Thoracic aorta (tissue), 2 donors: ENCODE measurements around the gene PSTPIP1. TPM values are rescaled to one million over a fixed set of nuclear protein-coding genes. Genes with fewer than 3 reads are reported as not detected.

Source experiments
- ATAC-seq: fragments of 150-250 bp; one replicate; pipeline ENCODE4 v1.8.0; 2017; ENCODE audit warnings: low read depth; ENCODE audit not compliant: insufficient number of reproducible peaks, low FRiP score
- DNase-seq: peaks from one replicate; pipeline ENCODE4 v3.0.0-alpha.2; 2020; ENCODE audit warnings: low spot score
- H3K27ac ChIP-seq, 2 donors: fragments of 200-600 bp; sonication (generic); 1 replicate in 1 of 2; 2 replicates in 1 of 2; pipeline ENCODE4 v1.5.1; 2016; ENCODE audit warnings: mild to moderate bottlenecking in 2 of 2, moderate library complexity in 2 of 2
- H3K27me3 ChIP-seq: fragments of 200-600 bp; sonication (generic); replicated peaks from 2 replicates; pipeline ENCODE4 v1.6.0; 2016; ENCODE audit warnings: mild to moderate bottlenecking; ENCODE audit not compliant: insufficient read depth
- H3K36me3 ChIP-seq: fragments of 200-600 bp; sonication (generic); one replicate; pipeline ENCODE4 v1.5.1; 2016
- H3K4me1 ChIP-seq, 2 donors: fragments of 200-600 bp; sonication (generic); 1 replicate in 1 of 2; 2 replicates in 1 of 2; pipeline versions ENCODE4 v1.5.1 to v1.6.0; 2016; ENCODE audit warnings: low read depth in 2 of 2, mild to moderate bottlenecking in 1 of 2; ENCODE audit not compliant: control insufficient read depth in 1 of 2
- H3K4me3 ChIP-seq: fragments of 200-600 bp; sonication (generic); 2 replicates; pipeline ENCODE4 v1.5.1; 2016; ENCODE audit warnings: mild to moderate bottlenecking
- H3K9me3 ChIP-seq: fragments of 200-600 bp; sonication (generic); 2 replicates; pipeline ENCODE4 v1.5.1; 2016
- total RNA-seq, 2 donors: library from RNA; depleted of rRNA; stranded (reverse); fragments of >200 nt; gene quantifications; one replicate each; pipeline versions ENCODE4 v1.1.0 to v1.2.3, GENCODE V29; 2016
- TF ChIP-seq, protein P1 (sequence below): fragments of 200-600 bp; sonication (generic); IDR thresholded peaks from one replicate; pipeline ENCODE4 v1.5.1; 2019; ENCODE audit warnings: antibody characterized with exemption

PSTPIP1 gene
- total RNA-seq: 10 to 100 TPM; 24.5 to 24.8 TPM

DNA sequence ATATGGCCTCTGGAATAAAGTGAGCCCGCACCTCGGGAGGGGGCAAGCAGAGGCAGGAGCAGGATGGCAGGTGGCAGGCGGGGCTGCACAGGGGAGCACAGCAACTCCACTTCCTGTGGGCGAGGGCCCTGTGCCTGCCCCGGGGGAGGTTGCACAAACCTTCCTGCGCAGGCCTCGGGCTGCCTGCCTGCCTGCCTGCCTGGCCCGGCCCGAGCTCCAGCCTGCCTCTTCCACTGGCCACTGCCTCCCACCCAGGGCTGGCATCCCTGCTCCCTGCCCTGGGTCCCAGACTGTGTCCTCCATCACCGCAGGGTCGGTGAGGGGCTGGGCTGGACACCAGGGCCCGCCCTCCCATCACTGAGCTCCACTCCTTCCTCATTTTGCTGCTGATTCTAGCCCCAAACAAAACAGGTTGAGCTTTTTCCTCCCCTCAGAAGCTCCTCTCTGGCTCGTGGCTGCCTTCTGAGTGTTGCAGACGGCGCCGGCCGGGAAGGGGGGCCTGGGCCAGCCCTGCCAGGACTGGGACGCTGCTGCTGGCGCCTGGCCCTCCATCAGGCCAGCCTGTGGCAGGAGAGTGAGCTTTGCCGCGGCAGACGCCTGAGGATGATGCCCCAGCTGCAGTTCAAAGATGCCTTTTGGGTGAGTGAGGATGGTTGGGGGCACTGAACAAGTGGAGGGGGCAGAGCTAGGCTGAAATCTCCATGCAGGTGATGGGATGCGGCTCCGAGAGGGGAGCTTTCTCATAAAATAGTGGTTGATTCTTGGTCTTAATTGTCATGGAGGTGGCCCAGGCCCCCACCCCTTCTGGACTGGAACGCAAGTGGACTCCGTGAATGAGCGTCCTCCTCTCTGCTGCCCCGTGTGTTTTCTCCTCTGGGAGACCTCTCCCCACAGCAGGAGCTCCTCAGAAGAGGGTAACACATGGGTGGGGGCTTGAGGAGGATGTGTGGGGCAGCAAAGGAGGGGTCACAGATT lies at the start of gene PSTPIP1:
Gene PSTPIP1 (plus strand): TSS at position 156 of the 975 bp plus-strand sequence. CDS start 448 bp downstream, at position 604.
- ATAC-seq: peak; percentile 57
- Histone ChIP-seq H3K4me1 (peaks cover 22 to 45% of the 10 kb centered on the region in 2 donors), H3K9me3 (no peaks in the 10 kb centered on the region), H3K27me3 (no peaks in the 10 kb centered on the region), H3K27ac (peak within 1 kb of the TSS; percentile 92 to 95), H3K36me3 (no peaks in the 10 kb centered on the region), H3K4me3 (peak within 1 kb of the TSS; percentile 64)
- TF ChIP-seq, protein P1, sequence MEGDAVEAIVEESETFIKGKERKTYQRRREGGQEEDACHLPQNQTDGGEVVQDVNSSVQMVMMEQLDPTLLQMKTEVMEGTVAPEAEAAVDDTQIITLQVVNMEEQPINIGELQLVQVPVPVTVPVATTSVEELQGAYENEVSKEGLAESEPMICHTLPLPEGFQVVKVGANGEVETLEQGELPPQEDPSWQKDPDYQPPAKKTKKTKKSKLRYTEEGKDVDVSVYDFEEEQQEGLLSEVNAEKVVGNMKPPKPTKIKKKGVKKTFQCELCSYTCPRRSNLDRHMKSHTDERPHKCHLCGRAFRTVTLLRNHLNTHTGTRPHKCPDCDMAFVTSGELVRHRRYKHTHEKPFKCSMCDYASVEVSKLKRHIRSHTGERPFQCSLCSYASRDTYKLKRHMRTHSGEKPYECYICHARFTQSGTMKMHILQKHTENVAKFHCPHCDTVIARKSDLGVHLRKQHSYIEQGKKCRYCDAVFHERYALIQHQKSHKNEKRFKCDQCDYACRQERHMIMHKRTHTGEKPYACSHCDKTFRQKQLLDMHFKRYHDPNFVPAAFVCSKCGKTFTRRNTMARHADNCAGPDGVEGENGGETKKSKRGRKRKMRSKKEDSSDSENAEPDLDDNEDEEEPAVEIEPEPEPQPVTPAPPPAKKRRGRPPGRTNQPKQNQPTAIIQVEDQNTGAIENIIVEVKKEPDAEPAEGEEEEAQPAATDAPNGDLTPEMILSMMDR: no peak
- DNase-seq: no peak

DNA sequence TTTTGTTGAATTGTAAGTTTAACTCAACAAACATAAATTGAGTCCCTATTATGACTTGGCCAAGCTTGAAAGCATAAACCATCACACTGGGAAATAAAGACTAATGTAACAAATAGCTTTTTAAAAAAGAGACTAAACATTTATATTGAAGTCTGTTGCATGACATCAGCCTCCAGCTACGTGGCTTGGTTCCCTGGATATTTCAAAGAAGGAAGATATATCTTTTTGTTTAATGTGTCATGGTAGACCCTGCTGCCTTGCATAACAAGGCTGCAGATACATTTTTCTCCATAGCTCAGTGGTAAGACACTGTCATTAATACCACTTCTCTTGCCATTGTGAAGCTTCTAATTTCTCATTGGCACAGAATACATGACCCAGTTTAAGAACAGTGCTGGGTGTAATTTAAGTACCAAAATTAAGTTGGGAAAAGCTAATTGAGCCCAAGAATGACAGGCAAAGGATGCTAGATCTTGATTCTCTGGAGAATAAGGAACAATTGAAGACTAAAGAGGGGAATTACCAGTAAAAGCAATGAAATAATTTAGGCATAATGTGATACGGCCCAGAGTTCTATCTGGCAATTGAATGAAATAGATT lies 49.3 kb upstream of the PSTPIP1 start:
- Histone ChIP-seq H3K4me1 (peaks cover 0 to 5% of the 10 kb centered on the region in 2 donors), H3K36me3 (peaks cover 5% of the 10 kb centered on the region), H3K27me3 (no peaks in the 10 kb centered on the region), H3K27ac (no peak overlapping the region), H3K4me3 (no peak overlapping the region), H3K9me3 (no peaks in the 10 kb centered on the region)
- TF ChIP-seq, protein P1: no peak
- ATAC-seq: no peak
- DNase-seq: no peak

DNA sequence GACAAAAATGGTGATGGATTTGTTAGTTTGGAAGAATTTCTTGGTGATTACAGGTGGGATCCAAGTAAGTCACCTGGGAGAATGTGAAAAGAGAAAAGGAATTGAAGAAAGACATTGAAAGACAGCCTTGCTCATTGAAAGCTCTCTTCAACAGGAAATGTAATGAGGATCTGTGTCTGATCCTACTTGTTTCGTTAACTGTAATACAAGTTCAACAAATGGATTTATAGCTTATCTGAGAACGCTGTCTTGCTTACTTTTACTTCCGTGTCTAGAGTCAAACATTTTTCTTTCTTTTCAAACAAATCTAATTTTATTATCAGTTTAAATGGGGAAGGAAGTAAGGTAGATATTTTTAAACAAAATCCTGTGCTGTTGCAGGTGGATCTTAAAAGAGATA lies 47.5 kb upstream of the PSTPIP1 start:
- Histone ChIP-seq H3K27ac (no peak overlapping the region), H3K9me3 (no peaks in the 10 kb centered on the region), H3K36me3 (peaks cover 5% of the 10 kb centered on the region), H3K4me1 (no peaks in the 10 kb centered on the region), H3K4me3 (no peak overlapping the region), H3K27me3 (no peaks in the 10 kb centered on the region)
- TF ChIP-seq, protein P1: no peak
- ATAC-seq (no peak), DNase-seq (no peak)

DNA sequence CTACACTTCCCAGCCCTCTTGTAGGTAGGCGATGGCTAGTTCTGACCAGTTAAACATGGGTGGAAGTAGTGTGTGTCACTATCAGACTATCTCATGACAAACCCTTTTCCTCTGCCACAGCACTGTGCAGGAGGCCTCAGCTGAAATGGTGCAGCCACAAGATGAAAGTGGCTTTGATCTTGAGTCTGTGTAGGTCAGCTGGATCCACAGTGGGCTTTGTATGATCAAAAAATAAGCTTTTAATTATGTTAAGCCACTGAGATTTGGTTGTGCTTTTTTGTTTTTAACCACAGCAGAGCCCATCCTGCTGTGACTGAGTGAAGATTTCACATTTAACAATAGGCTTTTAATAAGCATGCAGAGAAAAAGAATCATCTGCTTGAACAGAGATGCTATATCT lies 43.7 kb upstream of the PSTPIP1 start:
- TF ChIP-seq, protein P1: no peak
- Histone ChIP-seq H3K4me3 (no peak overlapping the region), H3K36me3 (peaks cover 5% of the 10 kb centered on the region), H3K27ac (no peak overlapping the region), H3K9me3 (no peaks in the 10 kb centered on the region), H3K27me3 (no peaks in the 10 kb centered on the region), H3K4me1 (no peaks in the 10 kb centered on the region)
- ATAC-seq (no peak), DNase-seq (no peak)

DNA sequence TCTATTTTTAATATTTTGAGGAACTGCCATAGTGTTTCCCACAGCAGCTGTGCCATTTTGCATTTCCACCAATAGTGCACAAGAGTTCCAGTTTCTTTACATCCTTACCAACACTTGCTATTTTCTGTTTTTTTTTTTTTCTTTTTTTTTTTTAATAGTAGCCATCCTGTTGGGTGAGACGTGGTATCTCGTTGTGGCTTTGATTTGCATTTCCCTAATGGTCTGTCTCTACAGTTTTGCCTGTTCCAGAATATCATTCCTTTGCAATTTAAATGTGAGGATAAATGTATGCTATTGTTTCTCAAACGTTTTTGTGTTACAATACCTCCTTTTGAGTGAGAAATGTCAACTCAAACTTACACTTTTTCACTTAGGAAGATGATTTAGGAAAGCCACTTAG lies 41.0 kb upstream of the PSTPIP1 start:
- Histone ChIP-seq H3K36me3 (peaks cover 3% of the 10 kb centered on the region), H3K4me3 (no peak overlapping the region), H3K9me3 (no peaks in the 10 kb centered on the region), H3K27me3 (no peaks in the 10 kb centered on the region), H3K4me1 (no peaks in the 10 kb centered on the region), H3K27ac (no peak overlapping the region)
- DNase-seq: no peak
- TF ChIP-seq, protein P1: no peak
- ATAC-seq: no peak
